ENCODE data around the gene NDUFA13.

DNA sequence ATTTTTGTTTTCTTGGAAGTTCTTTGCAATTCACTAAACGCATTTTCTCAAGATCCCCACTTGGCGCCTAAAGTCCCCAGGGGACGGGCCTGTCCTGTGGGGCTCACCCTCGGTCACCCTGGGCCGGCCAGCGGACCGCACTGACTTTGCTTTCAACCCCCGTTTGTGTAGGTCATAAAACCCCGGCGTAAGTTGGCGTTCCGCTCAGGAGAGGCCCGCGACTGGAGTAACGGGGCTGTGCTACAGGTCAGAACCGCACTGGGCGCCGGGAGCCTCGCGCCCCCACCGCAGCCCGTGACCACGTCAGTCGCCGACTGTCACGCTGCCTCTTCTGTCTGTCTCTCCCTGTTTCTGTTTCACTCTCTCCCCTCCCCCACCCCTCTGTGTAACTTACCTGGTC lies 14.2 kb upstream of the NDUFA13 start:
- no peak for TF ChIP-seq CTCF (conservative IDR thresholded peaks at IDR 0.05)
- TF ChIP-seq EZH2 (IDR thresholded peaks at IDR 0.05; ENCODE audit: low read depth) = no peak
